OCI-LY1 (cell line): ENCODE data around the gene ELMO1.

Experiments
- H2AFZ ChIP-seq: fragments of 200-600 bp; sonication (generic), shearing (Covaris generic); 2 replicates; pipeline ENCODE4 v1.6.0; 2014; ENCODE audit warnings: antibody characterized with exemption, mild to moderate bottlenecking, low read length
- H3F3A ChIP-seq: fragments of 200-600 bp; sonication (generic), shearing (Covaris generic); 2 replicates; pipeline ENCODE4 v1.6.0; 2014; ENCODE audit warnings: mild to moderate bottlenecking, antibody characterized with exemption, low read length, moderate library complexity; ENCODE audit not compliant: insufficient read depth
- H3K27ac ChIP-seq: fragments of 200-600 bp; sonication (generic); 2 replicates; pipeline ENCODE4 v1.5.1; 2014; ENCODE audit warnings: low read length, mixed run types, mild to moderate bottlenecking, low read depth; ENCODE audit not compliant: poor library complexity, severe bottlenecking
- H3K27me3 ChIP-seq: fragments of 200-600 bp; sonication (generic); 2 replicates; pipeline ENCODE4 v1.6.0; 2014; ENCODE audit warnings: antibody characterized with exemption, mild to moderate bottlenecking, low read length, moderate library complexity; ENCODE audit not compliant: insufficient read depth
- H3K36me3 ChIP-seq: fragments of 200-600 bp; sonication (generic); 2 replicates; pipeline ENCODE4 v1.6.1; 2014; ENCODE audit warnings: mild to moderate bottlenecking, antibody characterized with exemption, low read length, moderate library complexity, mixed read lengths; ENCODE audit not compliant: insufficient read depth
- H3K4me1 ChIP-seq: fragments of 200-600 bp; sonication (generic); 2 replicates; pipeline ENCODE4 v1.5.1; 2014; ENCODE audit warnings: mild to moderate bottlenecking, low read length, moderate library complexity; ENCODE audit not compliant: insufficient read depth, severe bottlenecking
- H3K4me2 ChIP-seq: fragments of 200-600 bp; sonication (generic), shearing (Covaris generic); 2 replicates; pipeline ENCODE4 v1.6.1; 2014; ENCODE audit warnings: low read length
- H3K4me3 ChIP-seq: fragments of 200-600 bp; sonication (generic); 2 replicates; pipeline ENCODE4 v1.5.1; 2014; ENCODE audit warnings: low read length, low read depth, mild to moderate bottlenecking, mixed read lengths; ENCODE audit not compliant: poor library complexity, severe bottlenecking
- H3K79me2 ChIP-seq: fragments of 200-600 bp; shearing (Covaris generic); 2 replicates; pipeline ENCODE4 v1.6.1; 2016; ENCODE audit warnings: mixed run types, low read length, mixed read lengths; ENCODE audit not compliant: insufficient read depth
- H3K9ac ChIP-seq: fragments of 200-600 bp; sonication (generic), shearing (Covaris generic); 2 replicates; pipeline ENCODE4 v1.6.1; 2014; ENCODE audit warnings: mild to moderate bottlenecking, low read length, mixed read lengths
- H3K9me2 ChIP-seq: fragments of 200-600 bp; sonication (generic), shearing (Covaris generic); 2 replicates; pipeline ENCODE4 v1.6.1; 2014; ENCODE audit warnings: low read depth, mild to moderate bottlenecking, low read length, mixed read lengths
- H3K9me3 ChIP-seq: fragments of 200-600 bp; shearing (Covaris generic); 2 replicates; pipeline ENCODE4 v1.6.1; 2014; ENCODE audit warnings: low read length, mixed read lengths
- H4K20me1 ChIP-seq: fragments of 200-600 bp; sonication (generic), shearing (Covaris generic); 2 replicates; pipeline ENCODE4 v1.6.0; 2016; ENCODE audit warnings: mild to moderate bottlenecking, low read length; ENCODE audit not compliant: insufficient read depth
- EZH2 ChIP-seq: fragments of 200-600 bp; sonication (generic), shearing (Covaris generic); IDR thresholded peaks from 2 replicates; pipeline ENCODE4 v1.8.0; 2017; ENCODE audit warnings: borderline replicate concordance, mixed run types, mild to moderate bottlenecking, antibody characterized with exemption, low read length, moderate library complexity, mixed read lengths
- TF ChIP-seq, protein P1 (sequence below): fragments of 200-600 bp; sonication (generic), shearing (Covaris generic); IDR thresholded peaks from 2 replicates; pipeline ENCODE4 v1.5.1; 2017; ENCODE audit warnings: mild to moderate bottlenecking, antibody characterized with exemption, low read length, moderate library complexity, mixed read lengths

Gene ELMO1

DNA sequence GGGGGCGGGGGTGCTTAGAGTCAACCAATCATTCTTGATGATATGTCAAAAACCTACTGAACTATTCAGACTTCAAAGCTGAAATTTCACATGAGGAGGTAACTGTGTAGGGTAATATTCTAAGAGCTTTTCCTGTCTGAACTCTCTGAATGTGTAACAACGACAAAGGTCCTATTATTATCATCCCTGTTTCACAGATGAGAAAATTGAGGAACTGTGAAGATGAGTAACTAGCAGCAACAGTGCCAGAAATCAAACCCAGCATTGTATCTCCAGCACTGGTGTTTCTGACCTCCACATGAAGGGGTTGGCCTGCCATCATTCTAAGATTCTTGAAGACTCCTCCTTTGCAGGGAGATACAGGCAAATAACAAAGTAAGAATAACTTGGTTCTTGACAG lies 429.7 kb downstream of the ELMO1 start:
- H3K36me3 ChIP-seq, result peaks cover 30% of the 10 kb centered on the region; the same call in 1 of the 2 replicates
- H3K4me1 ChIP-seq, result no peaks in the 10 kb centered on the region
- no peaks in the 10 kb centered on the region for H3K27me3 ChIP-seq
- no peak overlapping the region for H3K4me2 ChIP-seq
- H3K4me3 ChIP-seq, result no peak overlapping the region
- H3K9me3 ChIP-seq, result no peaks in the 10 kb centered on the region
- no peaks in the 10 kb centered on the region for H3K9me2 ChIP-seq
- H3F3A ChIP-seq, result no peaks in the 10 kb centered on the region
- H3K27ac ChIP-seq, result no peak overlapping the region
- no peaks in the 10 kb centered on the region for H3K79me2 ChIP-seq
- H3K9ac ChIP-seq, result no peak overlapping the region
- no peak overlapping the region for H2AFZ ChIP-seq
- TF ChIP-seq, protein P1, sequence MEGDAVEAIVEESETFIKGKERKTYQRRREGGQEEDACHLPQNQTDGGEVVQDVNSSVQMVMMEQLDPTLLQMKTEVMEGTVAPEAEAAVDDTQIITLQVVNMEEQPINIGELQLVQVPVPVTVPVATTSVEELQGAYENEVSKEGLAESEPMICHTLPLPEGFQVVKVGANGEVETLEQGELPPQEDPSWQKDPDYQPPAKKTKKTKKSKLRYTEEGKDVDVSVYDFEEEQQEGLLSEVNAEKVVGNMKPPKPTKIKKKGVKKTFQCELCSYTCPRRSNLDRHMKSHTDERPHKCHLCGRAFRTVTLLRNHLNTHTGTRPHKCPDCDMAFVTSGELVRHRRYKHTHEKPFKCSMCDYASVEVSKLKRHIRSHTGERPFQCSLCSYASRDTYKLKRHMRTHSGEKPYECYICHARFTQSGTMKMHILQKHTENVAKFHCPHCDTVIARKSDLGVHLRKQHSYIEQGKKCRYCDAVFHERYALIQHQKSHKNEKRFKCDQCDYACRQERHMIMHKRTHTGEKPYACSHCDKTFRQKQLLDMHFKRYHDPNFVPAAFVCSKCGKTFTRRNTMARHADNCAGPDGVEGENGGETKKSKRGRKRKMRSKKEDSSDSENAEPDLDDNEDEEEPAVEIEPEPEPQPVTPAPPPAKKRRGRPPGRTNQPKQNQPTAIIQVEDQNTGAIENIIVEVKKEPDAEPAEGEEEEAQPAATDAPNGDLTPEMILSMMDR, result no peak
- H4K20me1 ChIP-seq, result no peaks in the 10 kb centered on the region

DNA sequence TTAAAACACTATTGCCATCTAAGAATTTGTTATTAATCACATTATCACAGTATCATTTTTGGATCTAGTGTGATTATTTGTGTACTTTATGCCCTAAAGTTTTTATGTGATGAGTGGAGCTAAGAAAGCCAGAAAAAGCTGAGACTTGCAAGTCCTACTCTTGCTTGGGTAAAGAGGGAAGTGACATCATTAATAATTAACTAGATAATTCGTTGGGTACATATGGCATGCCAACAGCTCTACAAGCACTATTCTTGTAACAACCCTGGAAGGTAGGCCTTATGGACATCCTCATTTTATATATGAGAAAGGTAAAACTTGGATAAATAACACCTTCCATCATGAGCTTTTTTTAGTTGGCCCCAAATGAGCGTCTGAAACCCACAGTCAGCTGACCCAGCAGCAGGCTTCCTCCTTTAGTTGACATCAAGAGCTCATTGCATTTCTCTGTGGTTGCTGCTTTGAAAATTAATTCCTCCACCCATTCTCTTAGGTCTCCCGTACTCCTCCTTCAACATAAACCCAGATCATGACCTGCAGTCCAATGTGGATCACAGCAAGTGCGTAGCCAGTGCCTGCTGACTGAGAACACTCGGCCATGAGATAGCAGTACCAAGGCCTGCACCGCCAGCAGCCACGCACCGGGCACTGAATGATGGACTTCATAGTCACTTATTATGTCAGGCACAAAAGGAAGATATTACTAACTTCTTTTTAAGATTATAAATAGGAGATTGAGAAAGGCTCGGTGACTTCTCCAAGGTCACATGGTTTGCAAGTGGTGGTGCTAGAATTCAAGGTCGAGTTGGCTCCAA lies 432.4 kb downstream of the ELMO1 start:
- Histone ChIP-seq H3K4me3 (no peak overlapping the region), H3K9me2 (no peaks in the 10 kb centered on the region), H3F3A (no peaks in the 10 kb centered on the region), H3K9me3 (no peaks in the 10 kb centered on the region), H3K4me1 (no peaks in the 10 kb centered on the region), H3K79me2 (no peaks in the 10 kb centered on the region), H4K20me1 (no peaks in the 10 kb centered on the region), H3K36me3 (peaks cover 41% of the 10 kb centered on the region), H3K4me2 (no peak overlapping the region), H3K27ac (no peak overlapping the region), H2AFZ (no peak overlapping the region), H3K27me3 (no peaks in the 10 kb centered on the region), H3K9ac (no peak overlapping the region)
- TF ChIP-seq EZH2, result no peak
- TF ChIP-seq, protein P1, result no peak

DNA sequence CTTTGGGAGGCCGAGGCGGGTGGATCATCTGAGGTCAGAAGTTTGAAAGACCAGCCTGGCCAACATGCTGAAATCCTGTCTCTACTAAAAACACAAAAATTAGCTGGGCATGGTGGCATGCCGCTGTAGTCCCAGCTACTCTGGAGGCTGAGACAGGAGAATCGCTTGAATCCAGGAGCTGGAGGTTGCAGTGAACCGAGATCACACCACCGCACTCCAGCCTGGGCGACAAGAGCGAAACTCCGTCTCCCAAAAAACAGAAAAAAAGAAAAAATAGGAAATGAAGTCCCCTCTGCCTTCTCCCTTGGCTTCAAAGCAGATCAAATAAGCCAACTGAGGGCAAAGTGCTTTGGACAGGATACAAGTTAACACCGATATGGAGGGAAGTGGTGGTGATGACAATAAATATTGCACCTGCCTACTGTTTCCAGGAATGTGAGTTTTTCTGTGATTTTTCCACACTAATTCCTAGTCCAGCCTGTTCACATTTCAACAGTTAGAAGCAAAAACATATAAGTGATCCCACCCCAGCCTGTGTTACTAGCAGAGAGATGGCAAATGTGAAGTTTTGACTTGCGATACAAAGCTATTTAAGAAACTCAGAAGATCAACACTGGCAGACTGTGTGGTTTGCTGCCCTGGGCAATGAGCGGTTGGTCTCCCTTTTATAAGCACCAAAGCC lies 433.2 kb downstream of the ELMO1 start:
- H3K4me3 ChIP-seq, result no peak overlapping the region
- TF ChIP-seq EZH2, result no peak
- TF ChIP-seq, protein P1, result no peak
- H3K9ac ChIP-seq, result no peak overlapping the region
- no peaks in the 10 kb centered on the region for H3K9me3 ChIP-seq
- H2AFZ ChIP-seq, result no peak overlapping the region
- peaks cover 41% of the 10 kb centered on the region for H3K36me3 ChIP-seq
- H3K4me2 ChIP-seq, result no peak overlapping the region
- H3F3A ChIP-seq, result no peaks in the 10 kb centered on the region
- no peaks in the 10 kb centered on the region for H4K20me1 ChIP-seq
- H3K79me2 ChIP-seq, result no peaks in the 10 kb centered on the region
- H3K4me1 ChIP-seq, result no peaks in the 10 kb centered on the region
- H3K9me2 ChIP-seq, result no peaks in the 10 kb centered on the region
- no peaks in the 10 kb centered on the region for H3K27me3 ChIP-seq
- no peak overlapping the region for H3K27ac ChIP-seq
